ENCODE measurements around the gene KIF18B. TPM values are rescaled to one million over a fixed set of nuclear protein-coding genes. Genes with fewer than 3 reads are reported as not detected.

The KIF18B gene
- total RNA-seq, 2 experiments from 2014 or later, result 42.2 to 126 TPM

DNA sequence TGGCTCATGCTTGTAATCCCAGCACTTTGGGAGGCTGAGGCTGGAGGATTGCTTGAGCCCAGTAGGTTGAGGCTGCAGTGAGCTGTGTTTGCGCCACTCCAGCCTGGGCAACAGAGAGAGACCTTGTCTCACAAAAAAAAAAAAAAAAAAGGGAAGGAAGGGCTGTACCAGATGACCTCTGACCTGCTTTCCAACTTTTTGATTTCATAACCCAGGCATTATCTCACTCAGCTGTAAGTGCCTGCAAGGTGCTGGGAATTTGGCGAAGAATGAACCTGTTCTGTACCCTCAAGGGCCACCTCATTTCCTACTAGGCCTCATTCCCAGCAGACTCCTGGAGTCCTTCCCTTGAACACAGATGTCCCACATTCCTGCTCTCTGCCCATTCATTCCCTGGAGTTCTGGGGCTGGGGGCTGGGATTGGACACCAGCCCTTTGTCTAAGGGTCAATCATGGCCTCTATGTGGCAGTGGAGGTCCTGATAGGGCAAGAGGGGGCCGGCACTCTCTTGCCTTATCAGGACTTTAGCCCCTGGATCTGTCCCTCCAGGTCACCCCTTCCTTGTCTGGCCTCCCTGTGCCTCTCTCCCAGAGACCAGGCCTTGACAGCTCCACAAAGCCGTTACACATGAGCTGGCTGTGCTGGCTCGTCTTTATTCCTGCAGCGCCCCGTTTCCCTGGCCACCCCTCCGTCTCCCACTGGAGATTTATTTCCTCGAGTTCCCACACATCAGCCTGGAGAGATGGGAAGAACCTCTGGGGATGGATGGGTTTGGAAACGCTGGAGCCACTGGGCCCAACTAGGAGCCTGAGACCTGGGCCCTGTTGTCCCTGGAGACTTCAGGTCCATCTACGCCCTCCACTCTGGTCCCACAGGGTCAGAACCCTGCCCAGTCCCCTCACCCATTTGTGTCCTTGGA is 31.5 kb downstream of the KIF18B start:
- Histone ChIP-seq H3K4me1 (ENCODE audit: insufficient read depth, low read length, poor library complexity, severe bottlenecking) (peaks cover 26% of the 10 kb centered on the region), H3K9me3 (ENCODE audit: low read length) (no peaks in the 10 kb centered on the region), H3K27ac (ENCODE audit: low read depth, low read length, poor library complexity, severe bottlenecking) (no peak overlapping the region), H3K79me2 (ENCODE audit: insufficient read depth, low read depth, low read length) (no peaks in the 10 kb centered on the region), H4K20me1 (ENCODE audit: insufficient read depth, low read length) (no peaks in the 10 kb centered on the region), H3K9me2 (ENCODE audit: insufficient read depth, low read length) (no peaks in the 10 kb centered on the region), H3K4me3 (ENCODE audit: low read depth, low read length, poor library complexity, severe bottlenecking) (no peak overlapping the region), H2AFZ (ENCODE audit: low read length) (no peak overlapping the region), H3K36me3 (ENCODE audit: insufficient read depth, low read length) (no peaks in the 10 kb centered on the region), H3K4me2 (ENCODE audit: low read length) (no peak overlapping the region)
- TF ChIP-seq EZH2phosphoT487 (IDR thresholded peaks at IDR 0.05; ENCODE audit: borderline replicate concordance, low read depth, low read length), result no peak
- TF ChIP-seq, protein P1, sequence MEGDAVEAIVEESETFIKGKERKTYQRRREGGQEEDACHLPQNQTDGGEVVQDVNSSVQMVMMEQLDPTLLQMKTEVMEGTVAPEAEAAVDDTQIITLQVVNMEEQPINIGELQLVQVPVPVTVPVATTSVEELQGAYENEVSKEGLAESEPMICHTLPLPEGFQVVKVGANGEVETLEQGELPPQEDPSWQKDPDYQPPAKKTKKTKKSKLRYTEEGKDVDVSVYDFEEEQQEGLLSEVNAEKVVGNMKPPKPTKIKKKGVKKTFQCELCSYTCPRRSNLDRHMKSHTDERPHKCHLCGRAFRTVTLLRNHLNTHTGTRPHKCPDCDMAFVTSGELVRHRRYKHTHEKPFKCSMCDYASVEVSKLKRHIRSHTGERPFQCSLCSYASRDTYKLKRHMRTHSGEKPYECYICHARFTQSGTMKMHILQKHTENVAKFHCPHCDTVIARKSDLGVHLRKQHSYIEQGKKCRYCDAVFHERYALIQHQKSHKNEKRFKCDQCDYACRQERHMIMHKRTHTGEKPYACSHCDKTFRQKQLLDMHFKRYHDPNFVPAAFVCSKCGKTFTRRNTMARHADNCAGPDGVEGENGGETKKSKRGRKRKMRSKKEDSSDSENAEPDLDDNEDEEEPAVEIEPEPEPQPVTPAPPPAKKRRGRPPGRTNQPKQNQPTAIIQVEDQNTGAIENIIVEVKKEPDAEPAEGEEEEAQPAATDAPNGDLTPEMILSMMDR (conservative IDR thresholded peaks at IDR 0.05; ENCODE audit: low read length), result no peak
- intact Hi-C loops (cut with micrococcal nuclease; ENCODE audit: unreplicated experiment), result no loop called here
- POLR2A ChIA-PET, result interaction anchor here (0.6 kb wide), 1 partner anchor 312 kb away, joined by 3 read pairs; no protein-coding TSS in a partner anchor
- CTCF ChIA-PET (ENCODE audit: unreplicated experiment), result no interaction called here
- DNase-seq (ENCODE audit: low spot score), result no peak
- BruUV-seq (replicated peaks), result no TSS peak

DNA sequence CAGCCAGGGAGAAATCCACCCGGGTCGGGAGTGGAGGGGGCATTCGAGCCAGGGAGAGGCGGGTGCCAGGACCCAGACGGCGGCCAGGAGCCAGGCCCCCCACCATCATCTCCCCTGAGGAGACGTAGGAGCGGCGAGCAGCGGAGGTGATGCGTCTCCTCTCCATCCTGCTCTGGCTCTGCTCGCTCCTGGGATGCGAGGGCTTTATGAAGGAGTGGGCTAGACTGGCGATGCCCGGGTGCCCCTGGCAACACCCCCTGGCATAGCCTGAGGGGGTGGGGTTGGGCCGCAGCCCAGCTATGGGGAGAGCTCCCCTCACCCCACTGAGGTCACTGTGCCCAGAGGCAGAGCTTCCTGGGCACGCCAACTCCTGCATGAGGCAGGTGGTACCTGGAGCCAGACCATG is 32.2 kb downstream of the KIF18B start, which contains the start of gene GFAP:
Gene GFAP (minus strand): TSS at position 180 of the 406 bp plus-strand sequence. CDS start 14 bp downstream, at position 166.
- TF ChIP-seq EZH2phosphoT487 (IDR thresholded peaks at IDR 0.05; ENCODE audit: borderline replicate concordance, low read depth, low read length), result no peak
- TF ChIP-seq, protein P1 (conservative IDR thresholded peaks at IDR 0.05; ENCODE audit: low read length), result no peak
- intact Hi-C loops (cut with micrococcal nuclease; ENCODE audit: unreplicated experiment), result no loop called here
- Histone ChIP-seq H3K79me2 (ENCODE audit: insufficient read depth, low read depth, low read length) (no peaks in the 10 kb centered on the region), H3K9me3 (ENCODE audit: low read length) (no peaks in the 10 kb centered on the region), H4K20me1 (ENCODE audit: insufficient read depth, low read length) (no peaks in the 10 kb centered on the region), H2AFZ (ENCODE audit: low read length) (no peak within 1 kb of the TSS), H3K27ac (ENCODE audit: low read depth, low read length, poor library complexity, severe bottlenecking) (no peak within 1 kb of the TSS), H3K4me3 (ENCODE audit: low read depth, low read length, poor library complexity, severe bottlenecking) (no peak within 1 kb of the TSS), H3K4me2 (ENCODE audit: low read length) (no peak within 1 kb of the TSS), H3K36me3 (ENCODE audit: insufficient read depth, low read length) (no peaks in the 10 kb centered on the region), H3K4me1 (ENCODE audit: insufficient read depth, low read length, poor library complexity, severe bottlenecking) (peaks cover 18% of the 10 kb centered on the region), H3K9me2 (ENCODE audit: insufficient read depth, low read length) (no peaks in the 10 kb centered on the region)
- ChIA-PET CTCF (ENCODE audit: unreplicated experiment) (no interaction called here), POLR2A (no interaction called here)
- no peak for DNase-seq (ENCODE audit: low spot score)
- no TSS peak for BruUV-seq (replicated peaks)

Data from OCI-LY7 (cell line).